Kidney capillary endothelial cell (primary cell): ENCODE data around the gene PTPN21.

Experiments used
- DNase-seq: peaks from one replicate; pipeline ENCODE4 v3.0.0-alpha.2; 2018; ENCODE audit warnings: low spot score

PTPN21 gene

GRCh38 chr14:88468406-88468805 lies 86.4 kb downstream of the PTPN21 start:
- DNase-seq, result no peak

DNA sequence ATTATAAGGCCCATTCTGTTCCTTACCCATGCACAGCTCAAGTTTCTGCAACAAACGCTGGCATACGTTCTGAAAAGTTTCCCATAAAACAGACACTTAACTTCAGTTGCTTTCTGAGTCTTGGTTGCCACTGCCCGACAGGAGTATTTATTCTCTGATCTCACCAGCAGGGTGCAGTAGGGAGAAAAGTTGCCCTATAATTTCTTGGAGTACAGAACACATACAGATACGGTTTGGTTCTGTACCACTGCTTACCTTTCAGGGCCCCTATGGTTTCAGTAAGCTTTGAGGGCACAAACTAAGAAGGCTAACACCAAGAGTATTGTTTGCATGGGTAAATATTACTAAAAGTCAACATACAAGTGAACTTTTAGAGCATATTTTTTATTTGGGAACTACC lies 91.5 kb downstream of the PTPN21 start:
- DNase-seq, result peak; percentile 9

GRCh38 chr14:88454886-88455285 lies 99.9 kb downstream of the PTPN21 start:
- DNase-seq, result no peak

GRCh38 chr14:88452231-88452630 lies 102.6 kb downstream of the PTPN21 start:
- DNase-seq, result no peak

DNA sequence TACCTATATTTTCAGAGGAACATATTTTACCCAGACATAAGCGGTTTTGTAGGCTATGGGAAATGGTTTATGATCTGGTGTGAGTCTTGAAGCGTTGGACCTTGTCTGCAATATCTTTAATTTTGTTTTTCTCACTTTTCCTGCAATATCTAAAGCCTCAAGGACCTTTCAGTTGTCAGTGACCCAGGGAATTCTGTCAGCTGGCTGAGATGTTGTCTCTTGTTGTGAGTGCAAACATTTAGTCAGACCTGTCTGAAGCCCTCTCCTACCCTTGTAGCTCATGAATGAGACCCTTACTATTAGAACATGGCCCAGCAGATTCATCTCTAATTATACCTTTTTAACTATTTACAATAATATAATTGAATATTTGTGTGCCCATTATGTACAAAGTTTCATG lies 115.7 kb downstream of the PTPN21 start:
- no peak for DNase-seq

GRCh38 chr14:88437658-88438057 lies 117.1 kb downstream of the PTPN21 start:
- no peak for DNase-seq

DNA sequence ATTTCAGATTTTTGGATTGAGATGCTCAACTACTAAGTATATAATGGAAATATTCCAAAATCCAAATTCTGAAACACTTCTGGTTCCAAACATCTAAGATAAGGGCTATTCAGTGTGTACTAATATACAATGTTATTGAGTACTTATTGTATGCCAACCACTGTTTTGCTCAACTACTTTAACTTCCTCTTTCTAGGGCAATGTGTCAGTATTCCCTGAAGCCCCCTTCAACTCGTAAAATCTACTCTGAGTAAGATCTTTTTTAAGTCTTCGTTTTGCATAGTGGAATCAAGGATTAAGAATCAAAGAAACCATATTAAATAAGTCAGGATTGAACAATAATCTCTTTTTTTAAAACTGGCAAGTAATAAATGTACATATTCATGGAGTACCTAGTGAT lies 123.8 kb downstream of the PTPN21 start:
- no peak for DNase-seq

DNA sequence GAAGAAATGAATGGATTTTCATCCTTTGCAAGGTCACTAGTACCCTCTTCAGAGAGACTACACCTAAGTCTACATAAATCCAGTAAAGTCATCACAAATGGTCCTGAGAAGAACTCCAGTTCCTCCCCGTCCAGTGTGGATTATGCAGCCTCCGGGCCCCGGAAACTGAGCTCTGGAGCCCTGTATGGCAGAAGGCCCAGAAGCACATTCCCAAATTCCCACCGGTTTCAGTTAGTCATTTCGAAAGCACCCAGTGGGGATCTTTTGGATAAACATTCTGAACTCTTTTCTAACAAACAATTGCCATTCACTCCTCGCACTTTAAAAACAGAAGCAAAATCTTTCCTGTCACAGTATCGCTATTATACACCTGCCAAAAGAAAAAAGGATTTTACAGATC lies 128.5 kb downstream of the PTPN21 start:
- DNase-seq, result no peak

- no peak for DNase-seq
Observed at GRCh38 chr14:88424573-88424972, 130.2 kb downstream of the PTPN21 start.

DNA sequence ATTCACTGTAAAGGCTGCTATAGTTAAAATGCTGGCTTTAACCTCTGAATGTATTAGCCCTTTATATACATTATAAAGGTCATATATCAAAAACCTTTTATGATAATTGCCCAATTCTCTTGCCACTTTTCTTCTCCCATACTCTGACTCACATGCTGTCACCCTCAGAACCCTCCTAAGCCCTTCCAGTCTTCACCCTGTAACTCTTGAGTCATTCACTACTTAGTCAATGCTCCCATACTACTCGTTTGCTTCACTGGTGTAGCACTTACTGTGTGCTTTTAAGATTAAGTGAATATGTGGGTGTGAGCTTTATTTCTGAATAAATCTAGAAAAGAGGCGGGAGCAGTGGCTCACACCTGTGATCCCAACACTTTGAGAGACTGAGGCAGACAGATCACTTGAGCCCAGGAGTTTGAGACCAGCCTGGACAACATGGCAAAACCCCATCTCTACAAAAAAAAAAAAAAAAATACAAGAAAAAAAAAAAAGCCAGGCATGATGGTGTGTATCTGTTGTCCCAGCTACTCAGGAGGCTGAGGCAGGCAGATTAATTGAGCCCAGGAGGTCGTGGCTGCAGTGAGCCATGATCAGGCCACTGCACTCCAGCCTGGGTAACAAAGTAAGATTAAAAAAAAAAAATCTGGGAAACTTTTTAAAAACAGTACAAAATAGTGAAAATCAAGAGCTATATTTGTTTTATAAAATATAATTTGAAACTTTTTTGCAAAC lies 131.7 kb downstream of the PTPN21 start:
- no peak for DNase-seq

- DNase-seq, result no peak
Observed at GRCh38 chr14:88422047-88422446, 132.8 kb downstream of the PTPN21 start.

- DNase-seq, result no peak
Observed at GRCh38 chr14:88421286-88421685, 133.5 kb downstream of the PTPN21 start.

- DNase-seq, result no peak
Observed at GRCh38 chr14:88420187-88420586, 134.6 kb downstream of the PTPN21 start.

GRCh38 chr14:88417594-88417993 lies 137.2 kb downstream of the PTPN21 start:
- DNase-seq, result no peak
